Parathyroid adenoma (tissue), 2 donors: ENCODE data around the gene TRMT1.

Source experiments
- H2AFZ ChIP-seq: fragments of 300-600 bp; sonication (generic); one replicate; pipeline ENCODE4 v1.7.0; 2017; ENCODE audit warnings: antibody characterized with exemption, mild to moderate bottlenecking
- H3K27ac ChIP-seq: fragments of 300-600 bp; sonication (generic); one replicate; pipeline ENCODE4 v1.7.0; 2017
- H3K27me3 ChIP-seq: fragments of 300-600 bp; sonication (generic); one replicate; pipeline ENCODE4 v1.7.0; 2017; ENCODE audit warnings: low read length; ENCODE audit not compliant: control insufficient read depth, insufficient read depth
- H3K36me3 ChIP-seq: fragments of 300-600 bp; sonication (generic); one replicate; pipeline ENCODE4 v1.7.0; 2017; ENCODE audit warnings: low read length; ENCODE audit not compliant: control insufficient read depth, insufficient read depth
- H3K4me1 ChIP-seq: fragments of 300-600 bp; sonication (generic); one replicate; pipeline ENCODE4 v1.7.0; 2017; ENCODE audit warnings: control low read depth
- H3K4me2 ChIP-seq: fragments of 300-600 bp; sonication (generic); one replicate; pipeline ENCODE4 v1.7.0; 2017; ENCODE audit warnings: low read length
- H3K4me3 ChIP-seq: fragments of 300-600 bp; sonication (generic); one replicate; pipeline ENCODE4 v1.7.0; 2017; ENCODE audit warnings: low read depth, low read length
- H3K79me2 ChIP-seq: fragments of 300-600 bp; sonication (generic); one replicate; pipeline ENCODE4 v1.7.0; 2017; ENCODE audit warnings: control low read depth
- H3K9ac ChIP-seq: fragments of 300-600 bp; sonication (generic); one replicate; pipeline ENCODE4 v1.7.0; 2017; ENCODE audit warnings: mild to moderate bottlenecking
- H3K9me3 ChIP-seq: fragments of 300-600 bp; sonication (generic); one replicate; pipeline ENCODE4 v1.7.0; 2017; ENCODE audit warnings: low read length; ENCODE audit not compliant: control insufficient read depth
- TF ChIP-seq, protein P1 (sequence below): fragments of 300-600 bp; sonication (generic); IDR thresholded peaks from one replicate; pipeline ENCODE4 v1.7.0; 2017; ENCODE audit warnings: antibody characterized with exemption, mild to moderate bottlenecking
- donor health status: primary hyperparathyroidism.

TRMT1 gene

DNA sequence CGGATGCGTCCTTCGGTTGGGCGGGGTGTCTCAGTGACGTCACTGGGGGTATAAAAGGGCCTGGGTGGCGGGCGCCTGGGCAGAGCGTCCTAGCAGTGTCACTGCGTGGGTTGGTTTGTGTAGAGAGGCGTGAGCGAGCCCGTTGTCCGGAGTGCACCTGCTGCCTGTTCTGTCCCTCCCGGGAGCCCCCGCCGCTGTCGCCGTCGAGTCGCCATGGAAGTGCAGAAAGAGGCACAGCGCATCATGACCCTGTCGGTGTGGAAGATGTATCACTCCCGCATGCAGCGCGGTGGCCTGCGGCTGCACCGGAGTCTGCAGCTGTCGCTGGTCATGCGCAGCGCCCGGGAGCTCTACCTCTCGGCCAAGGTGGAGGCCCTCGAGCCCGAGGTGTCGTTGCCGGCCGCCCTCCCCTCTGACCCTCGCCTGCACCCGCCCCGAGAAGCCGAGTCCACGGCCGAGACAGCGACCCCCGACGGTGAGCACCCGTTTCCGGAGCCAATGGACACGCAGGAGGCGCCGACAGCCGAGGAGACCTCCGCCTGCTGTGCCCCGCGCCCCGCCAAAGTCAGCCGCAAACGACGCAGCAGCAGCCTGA is 36.5 kb upstream of the TRMT1 start:
- TF ChIP-seq, protein P1, sequence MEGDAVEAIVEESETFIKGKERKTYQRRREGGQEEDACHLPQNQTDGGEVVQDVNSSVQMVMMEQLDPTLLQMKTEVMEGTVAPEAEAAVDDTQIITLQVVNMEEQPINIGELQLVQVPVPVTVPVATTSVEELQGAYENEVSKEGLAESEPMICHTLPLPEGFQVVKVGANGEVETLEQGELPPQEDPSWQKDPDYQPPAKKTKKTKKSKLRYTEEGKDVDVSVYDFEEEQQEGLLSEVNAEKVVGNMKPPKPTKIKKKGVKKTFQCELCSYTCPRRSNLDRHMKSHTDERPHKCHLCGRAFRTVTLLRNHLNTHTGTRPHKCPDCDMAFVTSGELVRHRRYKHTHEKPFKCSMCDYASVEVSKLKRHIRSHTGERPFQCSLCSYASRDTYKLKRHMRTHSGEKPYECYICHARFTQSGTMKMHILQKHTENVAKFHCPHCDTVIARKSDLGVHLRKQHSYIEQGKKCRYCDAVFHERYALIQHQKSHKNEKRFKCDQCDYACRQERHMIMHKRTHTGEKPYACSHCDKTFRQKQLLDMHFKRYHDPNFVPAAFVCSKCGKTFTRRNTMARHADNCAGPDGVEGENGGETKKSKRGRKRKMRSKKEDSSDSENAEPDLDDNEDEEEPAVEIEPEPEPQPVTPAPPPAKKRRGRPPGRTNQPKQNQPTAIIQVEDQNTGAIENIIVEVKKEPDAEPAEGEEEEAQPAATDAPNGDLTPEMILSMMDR, result peak; percentile 22
- peak overlapping the region; percentile 99 for H3K4me2 ChIP-seq

DNA sequence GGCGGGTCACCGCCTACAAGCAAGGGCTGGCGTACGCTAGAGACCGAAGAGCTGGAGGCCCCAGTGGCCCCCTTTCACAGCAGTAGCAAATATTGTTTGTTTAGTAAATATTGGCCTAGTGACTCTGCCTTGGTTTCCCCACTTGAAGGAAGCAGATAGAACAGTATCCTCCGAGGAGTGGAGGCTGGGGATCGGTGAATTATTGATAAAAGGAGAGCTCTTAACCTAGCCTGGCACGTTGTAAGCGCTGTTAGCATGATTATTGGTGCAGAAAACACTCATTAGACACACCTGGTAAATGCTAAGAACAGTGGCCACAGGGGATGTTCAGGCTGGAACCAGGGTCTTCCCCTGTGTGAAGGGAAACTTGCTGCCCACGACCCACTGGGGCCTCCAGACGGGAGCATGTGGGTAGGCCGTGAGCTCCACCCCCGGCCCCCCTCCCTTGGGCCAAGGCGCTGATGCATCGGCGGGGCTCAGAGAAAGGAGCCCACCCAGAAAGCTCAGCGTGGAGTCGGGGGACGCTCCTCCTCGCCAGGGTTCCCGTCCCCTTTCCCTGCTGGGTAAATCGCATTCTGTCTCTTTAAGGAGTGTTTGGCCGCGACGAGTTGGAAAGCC is 35.9 kb upstream of the TRMT1 start:
- Histone ChIP-seq H3K36me3 (peaks cover 3% of the 10 kb centered on the region), H3K27ac (peak overlapping the region; percentile 100), H3K9ac (peak overlapping the region; percentile 96), H3K79me2 (peaks cover 13% of the 10 kb centered on the region), H3K4me1 (peaks cover 12% of the 10 kb centered on the region), H3K27me3 (no peaks in the 10 kb centered on the region), H3K4me3 (peak overlapping the region; percentile 98), H3K4me2 (peak overlapping the region; percentile 99), H3K9me3 (no peaks in the 10 kb centered on the region), H2AFZ (peak overlapping the region; percentile 62)
- TF ChIP-seq, protein P1, result no peak

More for the DNA sequence above, 36.5 kb upstream of the TRMT1 start:
- Histone ChIP-seq H2AFZ (peak overlapping the region; percentile 62), H3K36me3 (peaks cover 3% of the 10 kb centered on the region), H3K9me3 (no peaks in the 10 kb centered on the region), H3K9ac (peak overlapping the region; percentile 96), H3K79me2 (peaks cover 13% of the 10 kb centered on the region), H3K4me3 (peak overlapping the region; percentile 98), H3K27ac (peak overlapping the region; percentile 100), H3K4me1 (peaks cover 12% of the 10 kb centered on the region), H3K27me3 (no peaks in the 10 kb centered on the region)

DNA sequence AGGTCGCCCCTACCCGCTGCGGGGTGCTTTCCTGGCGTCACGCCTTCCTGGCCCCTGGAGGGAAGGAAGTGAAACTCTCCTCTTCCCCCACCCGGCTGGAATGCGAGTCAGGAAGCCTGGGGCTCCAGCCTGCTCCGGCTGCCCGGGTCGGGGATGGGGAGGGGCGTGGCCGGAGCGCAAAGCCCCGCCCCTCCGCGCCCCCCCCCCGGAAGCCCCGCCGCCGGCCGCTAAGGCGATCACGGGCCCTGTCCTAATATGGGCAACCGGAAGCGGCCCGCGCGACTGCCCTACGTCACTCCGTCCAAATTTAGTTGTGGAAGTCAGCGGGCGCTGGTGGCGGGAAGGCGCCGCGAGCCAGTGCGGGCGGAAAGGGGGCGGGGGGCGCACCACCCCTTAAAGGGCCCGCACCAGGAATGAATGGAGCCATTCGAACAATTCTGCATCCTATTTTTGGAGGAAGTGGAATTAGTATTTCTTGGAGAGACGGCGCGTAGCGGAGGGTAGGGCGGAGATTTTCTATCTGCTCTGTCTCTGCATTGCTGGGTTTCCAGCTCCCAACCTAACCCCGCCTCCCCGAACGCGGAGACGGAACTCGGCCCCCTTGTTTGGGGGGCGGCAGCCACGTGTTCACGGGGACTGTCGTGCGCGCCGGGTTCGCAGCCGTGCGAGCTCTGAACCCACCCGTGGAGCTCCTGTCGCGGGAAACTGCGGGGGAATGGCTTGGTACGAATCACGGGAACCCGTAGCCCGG is 35.2 kb upstream of the TRMT1 start:
- H3K4me1 ChIP-seq, result peaks cover 9% of the 10 kb centered on the region
- TF ChIP-seq, protein P1, result peak; percentile 26
- no peaks in the 10 kb centered on the region for H3K9me3 ChIP-seq
- H3K9ac ChIP-seq, result peak overlapping the region; percentile 100
- peak overlapping the region; percentile 100 for H3K27ac ChIP-seq
- H2AFZ ChIP-seq, result peak overlapping the region; percentile 62
- H3K79me2 ChIP-seq, result peaks cover 13% of the 10 kb centered on the region
- H3K4me3 ChIP-seq, result peak overlapping the region; percentile 98
- H3K36me3 ChIP-seq, result peaks cover 3% of the 10 kb centered on the region
- H3K4me2 ChIP-seq, result peak overlapping the region; percentile 99
- H3K27me3 ChIP-seq, result no peaks in the 10 kb centered on the region

DNA sequence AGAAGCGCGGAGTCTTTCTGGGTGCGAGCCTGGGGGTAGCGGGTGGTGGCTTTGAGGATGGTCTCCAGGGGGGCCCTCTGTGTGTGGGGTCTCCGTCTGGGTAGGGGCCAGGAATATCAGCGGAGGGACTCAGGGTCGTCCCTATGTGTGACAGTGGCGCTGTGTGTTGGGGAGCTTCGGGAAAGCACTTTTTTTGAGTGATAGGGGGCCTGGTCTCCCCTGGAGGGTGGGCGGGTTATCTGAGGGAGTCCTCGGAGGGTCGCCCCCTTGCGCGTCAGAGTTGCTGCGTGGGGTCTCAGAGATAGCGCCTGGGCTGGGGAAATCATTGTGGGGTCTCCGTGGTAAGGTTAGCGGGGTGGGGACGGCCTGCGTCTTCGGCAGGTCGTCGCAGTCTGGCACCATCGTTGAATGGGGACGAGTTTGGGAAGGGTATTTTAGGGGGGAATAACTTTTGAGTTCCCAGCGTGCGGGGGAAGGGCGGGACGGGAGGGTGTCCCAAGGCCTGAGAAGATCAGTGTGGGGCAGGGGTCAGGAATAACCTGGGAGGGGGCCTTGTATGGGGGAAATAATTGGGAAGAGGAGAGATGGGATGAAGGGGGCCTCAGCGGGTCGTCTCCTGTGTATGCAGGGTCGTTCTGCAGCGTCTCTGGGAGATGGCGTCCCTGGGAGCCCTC is 34.5 kb upstream of the TRMT1 start:
- H3K4me3 ChIP-seq, result peak overlapping the region; percentile 98
- H3K4me1 ChIP-seq, result peaks cover 7% of the 10 kb centered on the region
- H3K27ac ChIP-seq, result peak overlapping the region; percentile 100
- TF ChIP-seq, protein P1, result no peak
- no peaks in the 10 kb centered on the region for H3K27me3 ChIP-seq
- H3K36me3 ChIP-seq, result peaks cover 3% of the 10 kb centered on the region
- no peaks in the 10 kb centered on the region for H3K9me3 ChIP-seq
- peaks cover 13% of the 10 kb centered on the region for H3K79me2 ChIP-seq
- peak overlapping the region; percentile 100 for H3K9ac ChIP-seq
- peak overlapping the region; percentile 89 for H2AFZ ChIP-seq
- peak overlapping the region; percentile 91 for H3K4me2 ChIP-seq
